HG03439 (cell line): ENCODE data around the gene ZAP70.
A peak's percentile ranks its signal among the peaks of the same experiment; 100 is the strongest.
"Not testable (repeated sequence)": the region's sequence is repeated elsewhere in the genome, so short reads cannot be mapped to it uniquely, and the experiment has no call there.

ENCODE experiments used
- ATAC-seq: cut with Tn5 transposase; IDR thresholded peaks from one replicate; pipeline ENCODE4 v1.9.1; 2021; ENCODE audit warnings: mild to moderate bottlenecking, moderate library complexity; ENCODE audit not compliant: unreplicated experiment

Gene ZAP70

DNA sequence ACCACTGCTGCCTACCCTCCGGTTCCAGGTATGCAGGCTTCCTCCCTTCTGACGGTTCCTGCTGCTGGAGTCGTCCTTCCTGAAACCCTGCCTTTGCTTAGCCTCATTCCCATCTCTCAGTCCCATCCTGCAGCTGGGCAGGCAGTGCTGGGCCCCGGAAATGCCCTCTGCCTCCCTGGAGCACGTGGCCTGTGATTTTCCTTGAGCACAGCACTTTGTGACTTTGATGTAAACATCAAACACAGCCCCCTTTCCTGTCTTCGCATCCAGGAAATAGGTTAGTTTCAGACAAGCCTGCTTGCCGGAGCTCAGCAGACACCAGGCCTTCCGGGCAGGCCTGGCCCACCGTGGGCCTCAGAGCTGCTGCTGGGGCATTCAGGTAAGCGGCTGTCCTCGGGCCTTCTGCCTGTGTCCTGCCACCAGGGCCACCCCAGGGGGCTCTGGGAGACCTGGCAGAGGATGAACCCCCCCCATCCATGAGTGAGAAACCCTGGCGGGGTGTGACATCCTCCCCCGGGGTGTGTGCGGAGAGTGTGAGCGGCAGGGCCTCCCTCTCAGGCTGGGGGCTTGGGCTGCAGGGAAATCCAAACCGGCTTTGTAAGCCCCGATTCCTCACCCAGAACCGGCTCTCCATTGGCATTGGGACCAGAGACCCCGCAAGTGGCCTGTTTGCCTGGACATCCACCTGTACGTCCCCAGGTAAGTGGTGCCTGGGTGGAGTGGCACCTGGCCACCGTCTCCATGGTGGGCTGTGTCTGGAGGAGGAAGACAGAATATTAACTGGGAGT, at the start of gene ZAP70:
ZAP70 (plus strand) TSS at position 281 of the 788 bp plus-strand sequence. CDS start 10,461 bp downstream, outside the sequence.
- no peak for ATAC-seq

GRCh38 chr2:97663626-97663961, 49.8 kb upstream of the ZAP70 start:
- ATAC-seq = no peak

- peak; percentile 82 for ATAC-seq
Observed at GRCh38 chr2:97663962-97664635, 49.3 kb upstream of the ZAP70 start, which contains the start of gene ACTR1B. TSS of gene ACTR1B (minus strand) at chr2:97664044. CDS start at chr2:97663890, 154 bp downstream.

DNA sequence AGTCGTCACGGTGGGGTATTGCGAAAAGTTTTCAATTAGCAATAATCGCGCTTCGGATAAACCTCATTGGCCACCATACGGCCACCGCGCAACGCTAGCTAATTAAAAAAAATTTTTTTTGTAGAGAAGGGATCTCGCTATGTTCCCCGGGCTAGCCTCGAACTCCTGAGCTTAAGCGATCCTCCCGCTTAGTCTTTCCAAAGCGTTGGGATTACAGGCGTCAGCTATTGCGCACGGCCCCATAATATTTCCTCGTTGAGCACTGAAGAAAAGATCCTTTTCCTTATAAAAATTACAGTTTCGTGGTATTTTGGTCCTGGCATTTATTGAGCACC, 48.8 kb upstream of the ZAP70 start:
- no peak for ATAC-seq

- ATAC-seq = no peak
Observed at GRCh38 chr2:97669448-97669847, 43.9 kb upstream of the ZAP70 start, which contains the start of gene C2orf92. TSS of gene C2orf92 (plus strand) at chr2:97669713. CDS start at chr2:97669789, 76 bp downstream.

DNA sequence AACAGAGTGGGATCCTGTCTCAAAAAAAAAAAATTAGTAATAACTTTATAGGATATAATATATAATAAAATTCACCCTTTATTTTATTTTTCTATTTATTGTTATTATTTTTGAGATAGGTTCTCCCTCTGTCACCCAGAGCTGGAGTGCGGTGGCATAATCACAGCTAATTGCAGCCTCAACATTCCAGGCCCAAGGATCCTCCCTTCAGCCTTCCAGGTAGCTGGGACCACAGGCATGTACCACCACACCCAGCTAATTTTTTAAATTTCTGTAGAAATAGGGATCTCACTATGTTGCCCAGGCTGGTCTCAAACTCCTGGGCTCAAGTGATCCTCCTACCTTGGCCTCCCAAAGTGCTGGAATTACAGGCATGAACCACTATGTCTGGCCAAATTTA, 42.9 kb upstream of the ZAP70 start:
- ATAC-seq = no peak

- ATAC-seq = no peak
Observed at GRCh38 chr2:97671526-97671925, 41.9 kb upstream of the ZAP70 start.

- not testable (repeated sequence) for ATAC-seq
Observed at GRCh38 chr2:97672606-97673140, 40.7 kb upstream of the ZAP70 start.

- ATAC-seq = no peak
Observed at GRCh38 chr2:97673182-97673914, 40.0 kb upstream of the ZAP70 start.

- no peak for ATAC-seq
Observed at GRCh38 chr2:97673915-97674283, 39.5 kb upstream of the ZAP70 start.

- ATAC-seq = no peak
Observed at GRCh38 chr2:97675430-97676113, 37.8 kb upstream of the ZAP70 start.

DNA sequence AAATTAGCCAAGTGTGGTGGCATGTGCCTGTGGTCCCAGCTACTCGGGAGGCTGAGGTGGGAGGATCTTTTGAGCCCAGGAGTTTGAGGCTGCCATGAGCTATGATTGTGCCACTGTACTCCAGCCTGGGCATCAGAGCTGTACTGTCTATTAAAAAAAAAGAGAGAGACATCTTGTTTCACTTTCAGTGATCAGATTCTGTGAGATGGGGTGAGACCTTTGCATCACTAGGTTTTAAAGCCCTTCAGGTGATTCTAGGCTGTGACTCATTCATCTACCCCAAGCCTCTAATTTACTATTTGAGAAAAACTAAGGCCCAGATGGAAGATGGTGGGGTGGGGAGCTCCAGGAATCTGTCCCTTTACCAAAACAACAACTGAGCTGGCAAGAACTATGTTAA, 36.8 kb upstream of the ZAP70 start:
- no peak for ATAC-seq

- ATAC-seq = no peak
Observed at GRCh38 chr2:97677480-97677879, 35.9 kb upstream of the ZAP70 start.

DNA sequence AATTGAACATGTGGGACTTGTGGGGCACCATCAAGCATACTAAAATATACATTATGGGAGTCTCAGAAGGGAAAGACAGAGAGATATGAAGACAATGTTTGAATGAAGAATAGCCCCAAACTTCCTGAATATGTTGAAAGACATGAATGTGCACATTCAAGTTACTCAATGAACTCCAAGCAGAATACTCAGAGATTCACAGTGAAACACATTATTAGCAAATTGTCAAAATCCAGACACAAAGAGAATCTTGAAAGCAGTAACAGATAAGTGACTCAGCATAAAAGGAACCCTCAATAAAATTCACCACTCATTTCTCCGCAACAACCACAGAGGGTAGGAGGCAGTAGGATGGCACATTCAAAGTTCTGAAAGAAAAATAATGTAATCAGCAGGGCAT, 35.1 kb upstream of the ZAP70 start:
- ATAC-seq = no peak

DNA sequence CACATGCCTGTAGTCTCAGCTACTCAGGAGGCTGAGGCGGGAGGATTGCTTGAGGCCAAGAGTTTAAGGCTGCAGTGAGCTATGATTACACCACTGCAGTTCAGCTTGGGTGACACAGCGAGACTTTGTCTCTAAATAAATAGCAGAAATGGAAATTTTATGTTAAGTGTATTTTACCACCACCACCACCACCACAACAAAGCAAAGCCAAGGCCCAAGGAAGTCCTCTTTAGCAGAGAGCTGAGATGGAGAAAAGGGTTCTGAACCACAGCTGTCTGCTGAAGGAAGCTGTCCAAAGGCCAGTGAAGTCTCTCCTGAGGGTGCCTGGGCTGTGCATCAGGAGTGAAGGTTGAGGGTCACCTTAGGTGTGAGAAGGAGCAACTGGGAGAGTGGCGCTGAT, 26.1 kb upstream of the ZAP70 start:
- not testable (repeated sequence) for ATAC-seq

DNA sequence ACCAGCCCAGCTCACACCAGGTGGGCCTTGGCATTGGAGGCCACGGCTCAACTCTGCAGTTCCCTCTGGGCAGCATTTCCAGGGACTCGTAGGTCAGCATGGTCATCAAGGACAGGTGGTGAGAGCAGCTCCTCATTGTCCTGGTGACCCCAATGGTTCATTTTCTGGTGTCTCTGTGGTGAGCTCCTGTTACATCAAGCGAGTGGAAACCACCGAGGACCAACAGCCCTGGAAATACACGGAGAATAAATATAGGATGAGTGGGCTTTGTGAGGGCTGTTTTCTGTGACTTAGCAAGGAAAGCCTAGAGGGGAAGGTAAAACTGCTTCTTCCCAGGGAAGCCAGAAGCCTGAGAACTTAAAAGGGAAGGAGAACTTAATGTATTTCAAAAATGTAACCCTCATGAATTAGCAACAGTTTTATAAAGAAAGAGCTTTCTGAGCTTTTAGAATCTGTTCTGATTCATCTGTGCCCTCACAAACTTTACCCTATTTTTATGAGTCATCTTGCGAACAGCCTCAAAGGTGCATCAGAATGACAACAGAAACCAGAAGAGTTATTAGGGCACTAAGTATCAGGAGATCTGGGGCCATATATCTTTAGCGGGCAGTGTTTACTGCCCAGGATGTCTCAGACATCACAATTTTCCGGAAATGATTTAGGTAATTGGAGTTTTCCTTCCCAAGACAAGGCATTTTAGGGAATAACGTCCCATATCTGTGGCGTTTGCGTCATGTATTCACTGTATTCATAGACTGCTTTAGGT, 25.1 kb upstream of the ZAP70 start:
- no peak for ATAC-seq

GRCh38 chr2:97691166-97691565, 22.2 kb upstream of the ZAP70 start:
- ATAC-seq = no peak

DNA sequence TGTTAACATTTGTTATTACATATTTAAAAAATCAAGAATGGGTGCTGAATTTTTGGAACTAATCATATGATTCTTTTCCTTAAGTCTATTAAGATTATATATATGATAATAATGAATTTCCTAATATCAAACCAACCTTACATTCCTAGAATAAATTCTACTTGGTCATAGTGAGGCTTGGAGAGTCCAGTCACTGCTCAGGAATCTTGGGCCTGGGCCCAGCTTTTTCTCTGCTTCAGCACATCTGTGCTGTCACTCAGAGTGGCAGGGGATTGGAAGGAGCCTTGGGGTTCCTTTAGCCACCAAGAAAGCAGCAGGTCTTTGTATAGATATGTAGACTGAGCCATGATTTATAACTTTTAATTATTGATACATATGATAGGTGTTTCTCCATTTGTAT, 19.9 kb upstream of the ZAP70 start:
- no peak for ATAC-seq

GRCh38 chr2:97695744-97696143, 17.6 kb upstream of the ZAP70 start:
- ATAC-seq = no peak
